Kidney (tissue), 14 donors: ENCODE measurements around the gene SF3B6. TPM values are rescaled to one million over a fixed set of nuclear protein-coding genes. Genes with fewer than 3 reads are reported as not detected.

Source experiments
- DNase-seq, 5 donors: peaks; one replicate each; pipeline ENCODE4 v3.0.0-alpha.2; 2013 to 2020
- FAIRE-seq: peaks from 2 replicates; lab custom pipeline; 2012; peaks lifted over from hg19 to GRCh38; lab: Jason Lieb, UNC
- H3K27ac ChIP-seq, 2 donors: one replicate each; pipeline ENCODE4 v1.7.0; 2013; ENCODE audit warnings: low read depth in 2 of 2, low read length in 2 of 2, inconsistent platforms in 1 of 2
- H3K27me3 ChIP-seq: one replicate; pipeline ENCODE4 v1.7.1; 2013; ENCODE audit warnings: low read length, inconsistent platforms; ENCODE audit not compliant: control insufficient read depth, insufficient read depth
- H3K36me3 ChIP-seq, 3 donors: one replicate each; pipeline versions ENCODE4 v1.7.0 to v1.7.1; 2013; ENCODE audit warnings: low read length in 3 of 3, control low read depth in 1 of 3, inconsistent platforms in 1 of 3; ENCODE audit not compliant: insufficient read depth in 3 of 3, control insufficient read depth in 2 of 3
- H3K4me1 ChIP-seq, 3 donors: one replicate each; pipeline versions ENCODE4 v1.7.0 to v1.7.1; 2013; ENCODE audit warnings: low read length in 3 of 3, inconsistent platforms in 1 of 3, low read depth in 1 of 3; ENCODE audit not compliant: control insufficient read depth in 2 of 3, insufficient read depth in 2 of 3
- H3K4me3 ChIP-seq, 3 donors: one replicate each; pipeline versions ENCODE4 v1.7.0 to v1.8.1; 2013; ENCODE audit warnings: low read length in 3 of 3, control low read depth in 1 of 3, inconsistent platforms in 1 of 3
- H3K9ac ChIP-seq, 3 donors: one replicate each; pipeline versions ENCODE4 v1.7.0 to v1.7.1; 2013; ENCODE audit warnings: low read length in 3 of 3, control low read depth in 1 of 3, inconsistent platforms in 1 of 3
- H3K9me3 ChIP-seq, 3 donors: one replicate each; pipeline versions ENCODE4 v1.7.0 to v1.7.1; 2013; ENCODE audit warnings: low read length in 3 of 3, control low read depth in 1 of 3, inconsistent platforms in 1 of 3; ENCODE audit not compliant: control insufficient read depth in 2 of 3, insufficient read depth in 1 of 3
- intact Hi-C: fragments of 100-400 bp; cut with DNase I; formaldehyde crosslinking; loops from one replicate; pipeline ENCODE4 v1.11.1; 2022
- polyA plus RNA-seq: library from polyadenylated mRNA; stranded (reverse); fragments of 350-450 nt; fragmentation: Illumina TruSeq; extraction: RNeasy Lipid Tissue Mini Kit (QIAGEN cat#74804); gene quantifications from one replicate; pipeline ENCODE4 v1.2.3, GENCODE V29; 2014; ENCODE audit warnings: low read depth, low replicate concordance; ENCODE audit not compliant: insufficient read depth
- total RNA-seq: library from RNA; stranded (reverse); fragmentation: NEBNext Ultra II Directional; extraction: Animal tissue kit (Norgen Biotek cat#: 25700); gene quantifications from one replicate; pipeline ENCODE4 v1.2.1, GENCODE V29; 2021
- TF ChIP-seq, protein P1 (sequence below): IDR thresholded peaks from 3 replicates; pipeline ENCODE4 v1.5.1; 2012; ENCODE audit warnings: mild to moderate bottlenecking, moderate library complexity, borderline replicate concordance; ENCODE audit not compliant: insufficient read depth; ENCODE audit errors: extremely low read depth
- donor health status: control.
- donor health status: control.
- donor health status: control.
- donor health status: control.
- donor health status: control.
- donor health status: DM: yes; HTN: yes; CAD: no.
- donor health status: Normal renal cell carcinoma (clear cell type).

The SF3B6 gene
- total and polyA plus RNA-seq, 2 donors from 2014 or later: 74.8 to 170 TPM

DNA sequence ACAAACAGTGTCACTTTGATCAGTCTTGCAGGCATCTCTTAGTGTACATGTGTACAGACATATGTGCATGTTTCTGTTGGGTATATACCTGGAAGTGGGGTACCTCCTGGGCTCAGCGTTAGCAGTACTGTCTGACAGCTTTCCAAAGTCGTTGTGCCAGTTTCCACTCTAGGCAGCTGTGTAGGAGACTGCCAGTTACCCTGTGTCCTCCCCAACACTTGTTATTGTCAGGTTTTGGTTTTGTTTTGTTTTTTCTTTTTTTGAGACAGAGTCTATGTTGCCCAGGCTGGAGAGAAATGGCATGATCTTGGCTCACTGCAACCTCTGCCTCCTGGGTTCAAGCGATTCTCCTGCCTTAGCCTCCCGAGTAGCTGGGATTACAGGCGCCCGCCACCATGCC lies 20.4 kb downstream of the SF3B6 start:
- Histone ChIP-seq H3K27ac (no peak overlapping the region), H3K27me3 (no peaks in the 10 kb centered on the region), H3K4me1 (no peaks in the 10 kb centered on the region), H3K9me3 (no peaks in the 10 kb centered on the region), H3K9ac (no peak overlapping the region), H3K36me3 (no peaks in the 10 kb centered on the region), H3K4me3 (no peak overlapping the region)
- DNase-seq (no peak), FAIRE-seq (no peak)
- TF ChIP-seq, protein P1, sequence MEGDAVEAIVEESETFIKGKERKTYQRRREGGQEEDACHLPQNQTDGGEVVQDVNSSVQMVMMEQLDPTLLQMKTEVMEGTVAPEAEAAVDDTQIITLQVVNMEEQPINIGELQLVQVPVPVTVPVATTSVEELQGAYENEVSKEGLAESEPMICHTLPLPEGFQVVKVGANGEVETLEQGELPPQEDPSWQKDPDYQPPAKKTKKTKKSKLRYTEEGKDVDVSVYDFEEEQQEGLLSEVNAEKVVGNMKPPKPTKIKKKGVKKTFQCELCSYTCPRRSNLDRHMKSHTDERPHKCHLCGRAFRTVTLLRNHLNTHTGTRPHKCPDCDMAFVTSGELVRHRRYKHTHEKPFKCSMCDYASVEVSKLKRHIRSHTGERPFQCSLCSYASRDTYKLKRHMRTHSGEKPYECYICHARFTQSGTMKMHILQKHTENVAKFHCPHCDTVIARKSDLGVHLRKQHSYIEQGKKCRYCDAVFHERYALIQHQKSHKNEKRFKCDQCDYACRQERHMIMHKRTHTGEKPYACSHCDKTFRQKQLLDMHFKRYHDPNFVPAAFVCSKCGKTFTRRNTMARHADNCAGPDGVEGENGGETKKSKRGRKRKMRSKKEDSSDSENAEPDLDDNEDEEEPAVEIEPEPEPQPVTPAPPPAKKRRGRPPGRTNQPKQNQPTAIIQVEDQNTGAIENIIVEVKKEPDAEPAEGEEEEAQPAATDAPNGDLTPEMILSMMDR: no peak
- intact Hi-C loops: no loop called here

DNA sequence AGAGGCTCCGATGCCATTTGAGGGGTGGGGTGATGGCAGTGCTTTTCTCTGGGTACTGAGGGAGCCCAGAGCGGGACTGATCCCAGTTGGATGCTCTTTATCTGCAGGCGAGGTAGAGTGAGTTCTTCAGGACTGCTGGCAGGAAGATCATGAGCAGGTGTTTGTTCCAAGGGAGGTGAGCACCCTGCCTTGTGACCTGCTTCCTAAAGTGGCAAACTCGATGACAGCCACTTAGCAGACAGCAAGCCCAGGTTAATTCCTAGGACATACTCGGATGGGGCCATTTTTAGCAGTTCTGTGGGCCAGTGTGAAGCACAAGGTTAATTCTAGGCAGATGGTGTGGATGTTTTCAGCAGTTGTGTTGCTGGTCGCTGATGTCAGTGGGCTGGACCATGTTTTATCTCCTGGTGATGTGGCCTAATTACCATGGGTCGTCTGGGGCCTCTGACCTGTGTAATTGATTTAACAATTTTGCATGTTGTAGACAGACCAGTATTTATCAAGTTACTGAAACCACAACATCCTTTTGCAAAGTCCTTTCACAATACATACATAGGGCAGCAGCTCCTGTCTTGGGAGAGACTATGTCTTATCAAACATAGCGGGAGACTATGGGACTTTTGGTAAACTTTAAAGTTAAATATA lies 21.6 kb downstream of the SF3B6 start:
- DNase-seq (no peak), FAIRE-seq (no peak)
- intact Hi-C loops: no loop called here
- Histone ChIP-seq H3K4me1 (no peaks in the 10 kb centered on the region), H3K27ac (no peak overlapping the region), H3K9me3 (no peaks in the 10 kb centered on the region), H3K4me3 (no peak overlapping the region), H3K9ac (no peak overlapping the region), H3K36me3 (no peaks in the 10 kb centered on the region), H3K27me3 (no peaks in the 10 kb centered on the region)
- TF ChIP-seq, protein P1: no peak

DNA sequence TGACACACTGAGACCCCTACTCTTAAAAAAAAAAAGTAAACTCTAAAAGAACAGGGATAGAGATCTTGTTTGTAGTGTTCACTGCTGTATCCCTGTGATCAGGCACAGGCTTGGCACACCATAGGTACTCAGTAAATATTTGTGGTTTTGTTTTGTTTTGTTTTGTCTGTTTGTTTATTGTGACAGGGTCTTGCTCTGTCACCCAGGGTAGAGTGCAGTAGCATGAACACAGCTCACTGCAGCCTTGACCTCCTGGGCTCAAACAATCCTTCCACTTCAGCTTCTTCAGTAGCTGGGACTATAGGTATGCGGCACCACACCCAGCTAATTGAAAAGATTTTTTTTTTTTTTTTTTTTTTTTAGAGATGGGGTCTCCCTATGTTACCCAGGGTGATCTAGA lies 23.2 kb downstream of the SF3B6 start:
- Histone ChIP-seq H3K4me1 (peaks cover 0 to 4% (median 2%) of the 10 kb centered on the region in 3 donors), H3K27me3 (no peaks in the 10 kb centered on the region), H3K9ac (no peak overlapping the region), H3K4me3 (no peak overlapping the region), H3K9me3 (no peaks in the 10 kb centered on the region), H3K36me3 (no peaks in the 10 kb centered on the region), H3K27ac (no peak overlapping the region)
- intact Hi-C loops: no loop called here
- FAIRE-seq: no peak
- TF ChIP-seq, protein P1: no peak
- no peak for DNase-seq

DNA sequence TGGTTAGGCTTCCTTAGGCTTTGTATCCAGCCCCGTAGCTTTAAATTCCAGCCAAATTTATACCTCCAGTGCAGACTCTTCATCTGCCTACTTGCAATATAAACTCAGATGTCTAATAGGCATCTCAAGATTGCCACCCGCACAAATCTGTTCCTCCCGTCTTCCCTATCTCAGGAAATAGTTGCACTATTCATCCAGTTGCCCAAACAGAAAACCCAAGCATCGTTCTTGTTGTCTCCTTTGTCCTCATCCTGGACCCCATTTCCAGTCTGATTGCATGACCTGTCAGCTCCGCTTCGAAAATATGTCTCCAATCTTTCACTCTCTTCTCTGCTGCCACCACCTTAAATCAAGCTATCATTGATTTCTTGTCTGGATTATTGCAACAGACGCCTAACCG lies 24.3 kb downstream of the SF3B6 start:
- no peaks in the 10 kb centered on the region for H3K9me3 ChIP-seq
- TF ChIP-seq, protein P1: no peak
- H3K36me3 ChIP-seq: no peaks in the 10 kb centered on the region
- H3K27me3 ChIP-seq: no peaks in the 10 kb centered on the region
- DNase-seq (no peak), FAIRE-seq (no peak)
- intact Hi-C loops: no loop called here
- H3K4me1 ChIP-seq: peaks cover 0 to 9% (median 6%) of the 10 kb centered on the region in 3 donors
- H3K9ac ChIP-seq: no peak overlapping the region
- no peak overlapping the region for H3K4me3 ChIP-seq
- no peak overlapping the region for H3K27ac ChIP-seq
